GM23338 (cell line): Measurements from ENCODE around the gene TPST1. TPM values are rescaled to one million over a fixed set of nuclear protein-coding genes. Genes with fewer than 3 reads are reported as not detected.

Source experiments
- ATAC-seq: fragments of 200-7000 bp; cut with Tn5 transposase; 3 replicates; pipeline ENCODE4 v1.9.1; 2020
- DNase-seq: peaks from one replicate; pipeline ENCODE4 v3.0.0-alpha.2; 2015; ENCODE audit warnings: low spot score
- H2AFZ ChIP-seq: fragments of 200-600 bp; sonication (generic); 2 replicates; pipeline ENCODE4 v1.8.0; 2016; ENCODE audit warnings: antibody characterized with exemption, mild to moderate bottlenecking, moderate library complexity
- H3F3A ChIP-seq: fragments of 200-600 bp; sonication (generic); replicated peaks from 2 replicates; pipeline ENCODE4 v1.8.0; 2017; ENCODE audit warnings: antibody characterized with exemption, mixed run types, low read depth
- H3K27ac ChIP-seq: fragments of 200-600 bp; sonication (generic); 2 replicates; pipeline ENCODE4 v1.6.1; 2016; ENCODE audit warnings: low read depth
- H3K27me3 ChIP-seq: fragments of 200-600 bp; sonication (generic); 2 replicates; pipeline ENCODE4 v1.8.0; 2016; ENCODE audit warnings: mild to moderate bottlenecking, mixed run types, moderate library complexity; ENCODE audit not compliant: insufficient read depth
- H3K36me3 ChIP-seq: fragments of 200-600 bp; sonication (generic); 2 replicates; pipeline ENCODE4 v1.8.0; 2016; ENCODE audit warnings: mild to moderate bottlenecking; ENCODE audit not compliant: insufficient read depth
- H3K4me1 ChIP-seq: fragments of 200-600 bp; sonication (generic); 2 replicates; pipeline ENCODE4 v1.8.0; 2016; ENCODE audit warnings: mild to moderate bottlenecking, moderate library complexity; ENCODE audit not compliant: insufficient read depth
- H3K4me2 ChIP-seq: fragments of 200-600 bp; sonication (generic); 2 replicates; pipeline ENCODE4 v1.7.1; 2017; ENCODE audit warnings: mixed run types
- H3K4me3 ChIP-seq: fragments of 200-600 bp; sonication (generic); 2 replicates; pipeline ENCODE4 v1.6.1; 2016; ENCODE audit warnings: mixed run types
- H3K79me2 ChIP-seq: fragments of 200-600 bp; sonication (generic); replicated peaks from 2 replicates; pipeline ENCODE4 v1.8.0; 2017; ENCODE audit warnings: mild to moderate bottlenecking; ENCODE audit not compliant: insufficient read depth
- H3K9me2 ChIP-seq: fragments of 200-600 bp; sonication (generic); 2 replicates; pipeline ENCODE4 v1.8.0; 2017; ENCODE audit not compliant: insufficient read depth
- H4K20me1 ChIP-seq: fragments of 200-600 bp; sonication (generic); replicated peaks from 2 replicates; pipeline ENCODE4 v1.8.0; 2017; ENCODE audit warnings: mild to moderate bottlenecking; ENCODE audit not compliant: insufficient read depth
- H3K27ac Mint-ChIP-seq: 2 replicates; pipeline ENCODE4 v1.8.0; 2020; ENCODE audit warnings: inconsistent platforms, mild to moderate bottlenecking, moderate library complexity, mixed read lengths
- H3K27me3 Mint-ChIP-seq: 3 replicates; pipeline ENCODE4 v1.8.0; 2022; ENCODE audit warnings: low read depth, mild to moderate bottlenecking, moderate library complexity, mixed read lengths, inconsistent platforms; ENCODE audit not compliant: insufficient read depth, poor library complexity
- H3K36me3 Mint-ChIP-seq: 3 replicates; pipeline ENCODE4 v1.8.0; 2021; ENCODE audit warnings: low read depth, mild to moderate bottlenecking, inconsistent platforms, moderate library complexity, mixed read lengths
- H3K4me1 Mint-ChIP-seq: 3 replicates; pipeline ENCODE4 v1.8.0; 2020; ENCODE audit warnings: mild to moderate bottlenecking, inconsistent platforms, mixed read lengths
- H3K4me3 Mint-ChIP-seq: 3 replicates; pipeline ENCODE4 v1.8.0; 2021; ENCODE audit warnings: moderate library complexity, mild to moderate bottlenecking, inconsistent platforms, mixed read lengths
- H3K9me3 Mint-ChIP-seq: 3 replicates; pipeline ENCODE4 v1.8.0; 2020; ENCODE audit warnings: moderate library complexity, mild to moderate bottlenecking, inconsistent platforms, mixed read lengths
- CREB1 ChIP-seq: fragments of 250-450 bp; sonication (Bioruptor Pico); IDR thresholded peaks from 2 replicates; pipeline ENCODE4 v1.5.0; 2020; ENCODE audit warnings: low read depth, mild to moderate bottlenecking, moderate library complexity
- CTCF ChIP-seq, 2 experiments: fragments of 200-600 bp in 1 of 2; sonication (generic) in 1 of 2; conservative IDR thresholded peaks; 2 replicates each; pipeline versions ENCODE4 v1.5.1 to v1.6.1; 2016 to 2017; ENCODE audit warnings: antibody characterized with exemption in 2 of 2, low read depth in 2 of 2, mild to moderate bottlenecking in 2 of 2, moderate library complexity in 1 of 2
- ETS1 ChIP-seq: IDR thresholded peaks from 2 replicates; pipeline ENCODE4 v1.6.1; 2016; ENCODE audit warnings: antibody characterized with exemption
- EZH2phosphoT487 ChIP-seq: fragments of 200-600 bp; sonication (generic); IDR thresholded peaks from one replicate; pipeline ENCODE4 v1.8.1; 2018; ENCODE audit warnings: antibody characterized with exemption; ENCODE audit not compliant: unreplicated experiment
- JUNB ChIP-seq: IDR thresholded peaks from one replicate; pipeline ENCODE4 v1.6.1; 2016; ENCODE audit warnings: antibody characterized with exemption; ENCODE audit not compliant: unreplicated experiment
- POLR2AphosphoS5 ChIP-seq: IDR thresholded peaks from 2 replicates; pipeline ENCODE4 v1.6.1; 2016; ENCODE audit warnings: antibody characterized with exemption, low read depth
- STAT1 ChIP-seq: IDR thresholded peaks from one replicate; pipeline ENCODE4 v1.6.1; 2016; ENCODE audit warnings: antibody characterized with exemption; ENCODE audit not compliant: unreplicated experiment
- ZNF114 ChIP-seq: fragments of 250-450 bp; sonication (Bioruptor Pico); IDR thresholded peaks from 2 replicates; pipeline ENCODE4 v1.5.0; 2020; ENCODE audit warnings: mild to moderate bottlenecking, moderate library complexity
- ZNF331 ChIP-seq: fragments of 250-450 bp; sonication (Bioruptor Pico); IDR thresholded peaks from 2 replicates; pipeline ENCODE4 v1.5.0; 2020; ENCODE audit warnings: low read depth, mild to moderate bottlenecking, moderate library complexity
- ZNF462 ChIP-seq: fragments of 250-450 bp; sonication (Bioruptor Pico); IDR thresholded peaks from 2 replicates; pipeline ENCODE4 v1.5.0; 2020; ENCODE audit warnings: mild to moderate bottlenecking, moderate library complexity
- polyA plus RNA-seq: library from polyadenylated mRNA; unstranded; fragments of >200 nt; fragmentation: Nextera tagmentation; extraction: Ambion mirVana; gene quantifications from 2 replicates; pipeline ENCODE4 v1.2.1, GENCODE V29; 2016
- total RNA-seq: library from RNA; depleted of rRNA; stranded (reverse); fragments of >200 nt; shearing (Covaris generic); gene quantifications from 2 replicates; pipeline ENCODE4 v1.2.3, GENCODE V29; 2014

The TPST1 gene
- total and polyA plus RNA-seq, 2 experiments from 2014 or later = 10.7 to 19.2 TPM

GRCh38 chr7:66206119-66206933, 1.2 kb downstream of the TPST1 start:
- peak overlapping the region; percentile 80 for H3K4me3 Mint-ChIP-seq
- Histone ChIP-seq H3F3A (no peaks in the 10 kb centered on the region), H2AFZ (peak overlapping the region; percentile 95), H3K4me2 (peak overlapping the region; percentile 94), H3K4me1 (peaks cover 11% of the 10 kb centered on the region), H3K79me2 (peaks cover 43% of the 10 kb centered on the region), H4K20me1 (peaks cover 14% of the 10 kb centered on the region), H3K9me2 (no peaks in the 10 kb centered on the region), H3K27ac (no peak overlapping the region), H3K27me3 (no peaks in the 10 kb centered on the region), H3K4me3 (peak overlapping the region; percentile 96), H3K36me3 (no peaks in the 10 kb centered on the region)
- H3K27ac Mint-ChIP-seq = 0 out of 2 replicates have a peak overlapping the region, but pooled peaks have one; percentile 86
- H3K36me3 Mint-ChIP-seq = peaks cover 5% of the 10 kb centered on the region; the same call in 1 of the 3 replicates
- H3K27me3 Mint-ChIP-seq = peaks cover 4% of the 10 kb centered on the region
- H3K4me1 Mint-ChIP-seq = peaks cover 12% of the 10 kb centered on the region
- ATAC-seq (no peak), DNase-seq (no peak)
- no peaks in the 10 kb centered on the region; the same call in 2 of the 3 replicates for H3K9me3 Mint-ChIP-seq
- TF ChIP-seq EZH2phosphoT487 = no peak
- TF ChIP-seq CREB1 (CRISPR knock-in tag) = no peak
- TF ChIP-seq POLR2AphosphoS5 = no peak
- no peak for TF ChIP-seq ZNF114
- TF ChIP-seq STAT1 = no peak
- TF ChIP-seq ZNF462 (CRISPR knock-in tag) = no peak
- TF ChIP-seq ZNF331 (CRISPR knock-in tag) = no peak
- no peak for TF ChIP-seq CTCF (conservative IDR thresholded peaks at IDR 0.05; ENCODE audit: low read depth in 2 of 2)
- no peak for TF ChIP-seq ETS1
- no peak for TF ChIP-seq JUNB
